ENCODE measurements around the gene MAPK8IP1. TPM values are rescaled to one million over a fixed set of nuclear protein-coding genes. Genes with fewer than 3 reads are reported as not detected.
"Not testable (repeated sequence)": the region's sequence is repeated elsewhere in the genome, so short reads cannot be mapped to it uniquely, and the experiment has no call there.

The MAPK8IP1 gene
- total and polyA plus RNA-seq, 2 donors (not counting 3 experiments of a cell fraction or from before 2014, with no cell fraction given) = 4.1 to 4.8 TPM

GRCh38 chr11:45839204-45839603, 46.2 kb upstream of the MAPK8IP1 start:
- dilution Hi-C loops (cut with MboI; ENCODE audit: extremely low pct_ligation_motif_present, low sequenced_read_pairs) (no loop called here), intact Hi-C loops (cut with micrococcal nuclease) (no loop called here)
- POLR2A ChIA-PET = no interaction called here
- CTCF ChIA-PET = no interaction called here
- BruUV-seq (replicated peaks) = no TSS peak
- Histone ChIP-seq H3K27ac (ENCODE audit: insufficient read depth, low read depth, low read length) (no peak overlapping the region), H3K27me3 (ENCODE audit: control insufficient read depth in 2 of 2, insufficient read depth in 2 of 2, low read length in 2 of 2) (peaks cover 8 to 9% of the 10 kb centered on the region in 2 experiments), H3K4me2 (ENCODE audit: insufficient read depth, low read length) (no peak overlapping the region), H3K79me2 (ENCODE audit: control insufficient read depth, insufficient read depth, low read length) (no peaks in the 10 kb centered on the region), H3K9ac (replicated peaks; ENCODE audit: extremely low read depth, insufficient read depth, low read length) (no peak overlapping the region), H3K9me3 (replicated peaks; ENCODE audit: control insufficient read depth, insufficient read depth, low read length) (no peaks in the 10 kb centered on the region), H3K36me3 (ENCODE audit: control insufficient read depth in 2 of 2, extremely low read depth in 1 of 2, insufficient read depth in 2 of 2, low read length in 2 of 2) (no peaks in the 10 kb centered on the region), H3K4me3 (replicated peaks in 1 of 3; ENCODE audit: insufficient read depth in 1 of 3, low read depth in 1 of 3, low read length in 3 of 3) (no peak overlapping the region), H2AFZ (ENCODE audit: low read depth, low read length) (no peak overlapping the region), H3K9me1 (replicated peaks; ENCODE audit: control insufficient read depth, extremely low read depth, insufficient read depth, low read length) (no peaks in the 10 kb centered on the region), H4K20me1 (replicated peaks; ENCODE audit: control insufficient read depth, extremely low read depth, insufficient read depth, low read length) (no peaks in the 10 kb centered on the region), H3K4me1 (ENCODE audit: control insufficient read depth, extremely low read depth, insufficient read depth, low read length) (peaks cover 4% of the 10 kb centered on the region)
- DNase-seq (ENCODE audit: low read depth, low spot score) (no peak), FAIRE-seq (no peak)
- TF ChIP-seq POLR2AphosphoS5 (IDR thresholded peaks at IDR 0.05; ENCODE audit: insufficient read depth, low read depth, low read length) (no peak), JUN (IDR thresholded peaks at IDR 0.05; ENCODE audit: borderline replicate concordance, insufficient read depth, insufficient read length, low read depth) (no peak), MAX (IDR thresholded peaks at IDR 0.05; ENCODE audit: insufficient read depth, insufficient read length) (no peak), GATA2 (IDR thresholded peaks at IDR 0.05; ENCODE audit: insufficient read depth, insufficient read length, low read depth, low read length) (no peak), MYC (IDR thresholded peaks at IDR 0.05; ENCODE audit: low read depth, low read length) (no peak), FOS (IDR thresholded peaks at IDR 0.05; ENCODE audit: borderline replicate concordance, insufficient read depth, low read length) (no peak), POLR2A (IDR thresholded peaks at IDR 0.05; ENCODE audit: low read depth, low read length) (no peak), EZH2 (IDR thresholded peaks at IDR 0.05; ENCODE audit: borderline replicate concordance, low read depth, low read length, severe bottlenecking) (no peak), CTCF (IDR thresholded peaks at IDR 0.05; ENCODE audit: extremely low read depth in 1 of 2, insufficient read depth in 1 of 2, low read depth in 1 of 2, low read length in 2 of 2) (no peak)

- CTCF ChIA-PET; BruUV-seq (replicated peaks); H3K9ac ChIP-seq (replicated peaks; ENCODE audit: extremely low read depth, insufficient read depth, low read length); H3K9me1 ChIP-seq (replicated peaks; ENCODE audit: control insufficient read depth, extremely low read depth, insufficient read depth, low read length); H3K4me1 ChIP-seq (ENCODE audit: control insufficient read depth, extremely low read depth, insufficient read depth, low read length); H3K9me3 ChIP-seq (replicated peaks; ENCODE audit: control insufficient read depth, insufficient read depth, low read length); H3K4me3 ChIP-seq (replicated peaks in 1 of 3; ENCODE audit: insufficient read depth in 1 of 3, low read depth in 1 of 3, low read length in 3 of 3); H3K36me3 ChIP-seq (ENCODE audit: control insufficient read depth in 2 of 2, extremely low read depth in 1 of 2, insufficient read depth in 2 of 2, low read length in 2 of 2); POLR2A ChIA-PET; DNase-seq (ENCODE audit: low read depth, low spot score); H4K20me1 ChIP-seq (replicated peaks; ENCODE audit: control insufficient read depth, extremely low read depth, insufficient read depth, low read length); dilution Hi-C loops (cut with MboI; ENCODE audit: extremely low pct_ligation_motif_present, low sequenced_read_pairs); H3K79me2 ChIP-seq (ENCODE audit: control insufficient read depth, insufficient read depth, low read length); H3K27ac ChIP-seq (ENCODE audit: insufficient read depth, low read depth, low read length); FAIRE-seq; H3K4me2 ChIP-seq (ENCODE audit: insufficient read depth, low read length); H2AFZ ChIP-seq (ENCODE audit: low read depth, low read length): not testable (repeated sequence)
- H3K27me3 ChIP-seq (ENCODE audit: control insufficient read depth in 2 of 2, insufficient read depth in 2 of 2, low read length in 2 of 2) = peaks cover 4 to 12% of the 10 kb centered on the region in 2 experiments
- intact Hi-C loops (cut with micrococcal nuclease) = loop anchor here (10.0 kb wide), 1 partner anchor 475 kb away; no protein-coding TSS in a partner anchor
Measured at GRCh38 chr11:45840251-45840650, 45.2 kb upstream of the MAPK8IP1 start.
